ENCODE results near the gene ANXA2. TPM values are rescaled to one million over a fixed set of nuclear protein-coding genes. Genes with fewer than 3 reads are reported as not detected.
"Not testable (repeated sequence)": the region's sequence is repeated elsewhere in the genome, so short reads cannot be mapped to it uniquely, and the experiment has no call there.

Gene ANXA2
- total RNA-seq = 742 TPM

GRCh38 chr15:60397772-60398445 is at the start of gene ANXA2:
Gene ANXA2 (minus strand): TSS chr15:60397986. CDS start chr15:60386075, 11,911 bp downstream.
- peak; percentile 89 for DNase-seq

- peak; percentile 46 for DNase-seq
Observed at GRCh38 chr15:60444289-60444912, 46.6 kb upstream of the ANXA2 start.

- no peak for DNase-seq
Observed at GRCh38 chr15:60442763-60443162, 45.0 kb upstream of the ANXA2 start.

GRCh38 chr15:60442031-60442650 is 44.4 kb upstream of the ANXA2 start:
- no peak for DNase-seq

- DNase-seq = no peak
Observed at GRCh38 chr15:60441331-60441730, 43.5 kb upstream of the ANXA2 start.

DNA sequence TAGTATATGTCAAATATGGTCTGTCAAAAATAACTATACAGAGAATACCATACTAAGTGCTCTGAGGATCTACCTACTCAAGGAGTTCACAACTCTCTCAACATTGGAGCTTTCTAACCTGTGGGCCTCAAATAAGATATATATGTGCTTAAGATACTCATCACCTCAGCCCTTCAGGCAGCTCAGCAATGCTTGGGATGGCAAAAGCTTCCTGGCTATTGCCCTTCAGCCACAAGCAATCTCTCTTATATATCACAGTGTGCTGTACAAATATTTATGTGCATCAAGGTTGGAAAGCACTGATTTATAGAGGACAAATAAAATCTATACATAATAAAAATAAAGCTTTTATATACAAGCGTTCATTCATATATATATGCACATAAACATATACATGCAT is 40.9 kb upstream of the ANXA2 start:
- no peak for DNase-seq

DNA sequence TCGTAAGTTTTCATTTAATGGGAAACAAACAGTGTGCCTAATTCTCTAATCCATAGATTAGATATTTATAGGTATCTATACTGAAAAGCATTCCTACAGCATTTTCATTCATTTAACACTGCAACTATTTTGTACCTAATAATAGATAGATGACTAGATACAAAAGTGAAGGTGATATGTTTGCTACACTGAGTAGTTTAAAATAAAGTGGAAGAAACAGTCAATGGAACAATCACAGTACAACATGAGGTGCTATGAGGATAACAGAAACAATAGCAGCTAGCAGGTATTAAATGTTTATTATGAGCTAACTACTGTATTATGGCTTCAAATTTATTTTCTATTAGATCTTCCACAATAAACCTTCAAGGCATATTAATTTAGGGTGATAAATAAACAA is 31.1 kb upstream of the ANXA2 start:
- no peak for DNase-seq

- peak; percentile 60 for DNase-seq
Observed at GRCh38 chr15:60426870-60427508, 29.2 kb upstream of the ANXA2 start.

- no peak for DNase-seq
Observed at GRCh38 chr15:60425461-60425860, 27.7 kb upstream of the ANXA2 start.

DNA sequence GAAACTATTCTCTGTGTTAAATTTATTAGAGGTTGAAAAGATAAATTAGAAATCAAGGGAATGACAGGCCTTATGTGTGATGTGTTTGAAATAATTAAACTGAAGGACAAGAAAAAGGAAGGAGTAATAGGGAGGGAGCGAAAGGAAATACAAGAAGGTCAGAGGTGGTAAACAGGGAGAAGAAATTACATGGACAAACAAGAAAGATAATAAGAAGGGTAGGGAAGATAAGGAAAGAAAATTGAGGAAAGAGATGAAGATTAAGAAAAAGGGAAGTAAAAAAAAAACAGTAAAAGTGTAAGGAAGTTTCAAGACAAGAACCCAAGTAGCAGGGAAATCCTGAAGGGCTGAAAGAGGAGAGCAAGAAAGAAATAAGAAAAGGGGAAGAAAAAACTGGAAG is 26.2 kb upstream of the ANXA2 start:
- no peak for DNase-seq

GRCh38 chr15:60423537-60423936 is 25.8 kb upstream of the ANXA2 start:
- peak; percentile 85 for DNase-seq

- DNase-seq = no peak
Observed at GRCh38 chr15:60421544-60421943, 23.8 kb upstream of the ANXA2 start.

- no peak for DNase-seq
Observed at GRCh38 chr15:60420203-60420716, 22.5 kb upstream of the ANXA2 start.

DNA sequence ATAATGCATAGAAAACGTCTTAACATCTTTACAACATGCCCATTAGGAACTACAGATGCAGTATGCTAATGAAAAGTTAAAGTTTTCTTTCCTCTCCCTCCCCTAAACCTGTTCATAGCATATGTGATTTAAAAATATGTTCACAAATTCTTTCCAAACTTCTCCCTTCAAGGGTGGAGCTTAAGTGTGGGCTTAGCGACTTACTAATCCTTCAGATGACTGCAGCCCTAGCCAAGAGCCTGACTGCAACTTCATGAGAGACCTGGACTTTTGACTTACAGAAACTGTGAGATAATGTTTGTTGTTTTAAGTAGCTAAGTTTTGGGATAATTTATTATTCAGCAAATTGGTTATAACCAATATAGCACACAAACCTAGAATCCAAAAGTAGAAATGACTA is 22.0 kb upstream of the ANXA2 start:
- DNase-seq = peak; percentile 48

GRCh38 chr15:60418096-60418495 is 20.3 kb upstream of the ANXA2 start:
- no peak for DNase-seq

DNA sequence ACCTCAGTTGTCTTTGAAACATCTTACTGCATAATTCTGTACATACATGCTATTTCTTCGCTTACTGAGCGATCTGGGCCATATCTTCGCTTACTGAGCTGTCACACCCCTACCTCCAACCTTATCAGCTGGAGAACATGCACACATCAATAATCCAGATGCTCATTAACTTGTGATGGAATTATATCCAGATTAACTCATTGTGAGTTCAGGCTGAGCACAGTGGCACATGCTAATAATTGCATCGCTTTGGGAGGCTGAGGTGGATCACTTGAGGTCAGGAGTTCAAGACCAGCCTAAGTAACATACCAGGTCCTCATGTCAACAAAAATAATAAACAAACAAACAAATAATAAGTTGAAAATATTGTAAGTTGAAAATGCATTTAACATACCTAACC is 19.3 kb upstream of the ANXA2 start:
- no peak for DNase-seq

DNA sequence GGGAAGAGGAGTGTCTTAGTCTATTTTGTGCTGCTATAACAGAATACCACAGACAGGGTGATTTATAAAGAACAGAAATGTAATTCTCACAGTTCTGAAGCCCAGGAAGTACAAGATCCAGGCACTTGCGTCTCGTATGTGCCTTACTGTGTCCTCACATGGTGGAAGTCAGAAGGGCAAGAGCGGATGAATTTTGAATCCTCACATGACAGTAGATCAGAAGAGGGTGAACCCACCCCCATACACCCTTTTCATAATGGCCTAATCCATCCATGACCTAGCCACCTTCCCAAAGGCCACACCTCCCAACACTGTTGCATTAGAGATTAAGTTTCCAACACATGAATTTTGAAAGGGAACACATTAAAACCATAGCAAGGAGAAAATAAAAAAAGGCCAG is 18.7 kb upstream of the ANXA2 start:
- no peak for DNase-seq

DNA sequence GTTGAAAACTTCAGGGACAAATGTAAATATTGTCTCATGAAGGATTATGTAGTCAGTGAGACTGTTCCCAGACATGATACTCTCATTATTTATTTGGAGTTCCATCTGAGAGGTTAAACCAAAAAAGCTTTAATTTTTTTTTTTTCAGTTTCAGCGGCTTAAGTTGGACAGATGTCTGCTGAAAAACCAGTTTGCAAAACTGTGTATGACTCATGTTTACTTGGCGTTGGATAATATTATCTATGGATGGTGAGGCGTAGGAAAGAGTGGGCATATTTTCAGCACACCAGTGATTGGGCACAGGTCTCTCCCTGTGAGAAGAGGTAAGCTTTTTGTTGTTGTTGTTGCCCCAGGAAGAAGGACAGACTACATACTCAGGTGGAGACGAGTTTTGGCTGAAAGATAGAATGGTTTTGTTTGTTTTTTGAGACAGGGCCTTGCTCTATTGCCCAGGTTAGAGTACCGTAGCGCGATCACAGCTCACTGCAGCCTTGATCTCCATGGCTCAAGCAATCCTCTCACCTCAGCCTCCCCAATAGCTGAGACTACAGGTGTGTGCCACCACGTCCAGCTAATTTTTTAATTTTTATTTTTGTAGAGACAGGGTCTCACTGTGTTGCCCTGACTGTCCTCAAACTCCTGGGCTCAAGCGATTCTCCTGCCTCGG is 16.4 kb upstream of the ANXA2 start:
- peak; percentile 45 for DNase-seq

- DNase-seq = peak; percentile 33
Observed at GRCh38 chr15:60413231-60413824, 15.5 kb upstream of the ANXA2 start.

- not testable (repeated sequence) for DNase-seq
Observed at GRCh38 chr15:60412807-60413206, 15.0 kb upstream of the ANXA2 start.

DNA sequence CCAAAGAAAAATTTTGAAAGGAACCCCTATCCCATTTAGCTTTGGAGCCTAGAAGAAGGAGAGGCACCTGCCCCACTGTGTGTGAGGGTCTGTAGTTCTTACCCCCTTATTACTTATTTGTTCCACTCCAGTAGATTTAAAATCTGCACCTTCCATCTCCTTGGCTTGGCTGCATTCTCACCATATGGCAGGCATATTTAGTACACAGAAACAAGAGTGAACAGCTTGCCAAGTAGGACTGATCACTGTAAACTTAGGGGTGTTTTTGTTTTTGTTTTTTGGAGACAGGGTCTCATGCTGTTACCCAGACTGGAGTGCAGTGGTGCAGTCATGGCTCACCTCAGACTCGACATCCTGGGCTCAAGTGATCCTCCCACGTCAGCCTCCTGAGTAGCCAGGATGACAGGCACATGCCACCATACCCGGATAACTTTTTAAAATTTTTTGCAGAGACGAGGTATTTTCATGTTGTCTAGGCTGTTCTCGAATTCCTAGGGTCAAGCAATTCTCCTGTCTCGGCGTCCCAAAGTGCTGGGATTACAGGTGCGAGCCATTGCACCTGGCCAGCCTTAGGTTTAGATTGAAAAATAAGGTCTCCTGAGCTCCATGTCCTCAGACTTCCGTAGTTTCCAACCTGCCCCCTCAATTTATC is 14.1 kb upstream of the ANXA2 start:
- peak; percentile 27 for DNase-seq

All from tongue (tissue), 2 donors.